ENCODE measurements around the gene ADH1C.

Gene ADH1C

GRCh38 chr4:99293357-99293756 lies 59.2 kb downstream of the ADH1C start:
- DNase-seq: no peak

GRCh38 chr4:99290848-99291786 lies 61.4 kb downstream of the ADH1C start, which contains the start of gene ADH1A:
Gene ADH1A (minus strand): TSS chr4:99290985. CDS start chr4:99290914, 71 bp downstream.
- no peak for DNase-seq
